KOPT-K1 (cell line): ENCODE measurements around the gene SP3.

ENCODE experiments used
- H3K27ac ChIP-seq: fragments of 200-600 bp; sonication (generic); 2 replicates; pipeline ENCODE4 v1.5.1; 2016; ENCODE audit warnings: antibody characterized with exemption, mild to moderate bottlenecking, low read depth, low read length; ENCODE audit not compliant: poor library complexity, severe bottlenecking
- H3K36me3 ChIP-seq: fragments of 200-600 bp; sonication (generic); 2 replicates; pipeline ENCODE4 v1.5.1; 2017; ENCODE audit warnings: antibody characterized with exemption, mild to moderate bottlenecking, low read length, moderate library complexity; ENCODE audit not compliant: insufficient read depth
- H3K9me3 ChIP-seq: fragments of 200-600 bp; sonication (generic); 2 replicates; pipeline ENCODE4 v1.5.1; 2017; ENCODE audit warnings: antibody characterized with exemption, low read length, mild to moderate bottlenecking; ENCODE audit not compliant: insufficient read depth, poor library complexity, severe bottlenecking

Gene SP3

GRCh38 chr2:173985605-173985992 is 20.4 kb upstream of the SP3 start:
- Histone ChIP-seq H3K27ac (no peak overlapping the region), H3K36me3 (no peaks in the 10 kb centered on the region), H3K9me3 (no peaks in the 10 kb centered on the region)

- no peaks in the 10 kb centered on the region for H3K9me3 ChIP-seq
- no peak overlapping the region for H3K27ac ChIP-seq
- no peaks in the 10 kb centered on the region for H3K36me3 ChIP-seq
These were observed 19.9 kb upstream of the SP3 start for GRCh38 chr2:173984866-173985604.

- Histone ChIP-seq H3K27ac (no peak overlapping the region), H3K36me3 (no peaks in the 10 kb centered on the region), H3K9me3 (no peaks in the 10 kb centered on the region)
These were observed 18.3 kb upstream of the SP3 start for GRCh38 chr2:173983391-173983871.

- Histone ChIP-seq H3K27ac (no peak overlapping the region), H3K9me3 (no peaks in the 10 kb centered on the region), H3K36me3 (no peaks in the 10 kb centered on the region)
These were observed 17.7 kb upstream of the SP3 start for GRCh38 chr2:173982918-173983317.

GRCh38 chr2:173982182-173982714 is 17.1 kb upstream of the SP3 start:
- Histone ChIP-seq H3K36me3 (no peaks in the 10 kb centered on the region), H3K27ac (no peak overlapping the region), H3K9me3 (no peaks in the 10 kb centered on the region)

- H3K36me3 ChIP-seq, result no peaks in the 10 kb centered on the region
- H3K9me3 ChIP-seq, result no peaks in the 10 kb centered on the region
- H3K27ac ChIP-seq, result no peak overlapping the region
These were observed 16.3 kb upstream of the SP3 start for GRCh38 chr2:173981520-173981919.

GRCh38 chr2:173979751-173980351 is 14.7 kb upstream of the SP3 start:
- H3K9me3 ChIP-seq, result no peaks in the 10 kb centered on the region
- H3K27ac ChIP-seq, result no peak overlapping the region
- no peaks in the 10 kb centered on the region for H3K36me3 ChIP-seq

GRCh38 chr2:173978447-173978846 is 13.3 kb upstream of the SP3 start:
- Histone ChIP-seq H3K9me3 (no peaks in the 10 kb centered on the region), H3K36me3 (no peaks in the 10 kb centered on the region), H3K27ac (no peak overlapping the region)

- Histone ChIP-seq H3K27ac (no peak overlapping the region), H3K36me3 (no peaks in the 10 kb centered on the region), H3K9me3 (no peaks in the 10 kb centered on the region)
These were observed 7.5 kb upstream of the SP3 start for GRCh38 chr2:173972636-173973035.

- Histone ChIP-seq H3K36me3 (no peaks in the 10 kb centered on the region), H3K27ac (no peak overlapping the region), H3K9me3 (no peaks in the 10 kb centered on the region)
These were observed 7.0 kb upstream of the SP3 start for GRCh38 chr2:173972165-173972564.

- no peak overlapping the region for H3K27ac ChIP-seq
- H3K9me3 ChIP-seq, result no peaks in the 10 kb centered on the region
- H3K36me3 ChIP-seq, result no peaks in the 10 kb centered on the region
These were observed 5.3 kb upstream of the SP3 start for GRCh38 chr2:173970516-173970924.

- H3K36me3 ChIP-seq, result no peaks in the 10 kb centered on the region
- no peak overlapping the region for H3K27ac ChIP-seq
- H3K9me3 ChIP-seq, result no peaks in the 10 kb centered on the region
These were observed 4.7 kb upstream of the SP3 start for GRCh38 chr2:173969886-173970285.

- no peak overlapping the region for H3K27ac ChIP-seq
These were observed 3.4 kb upstream of the SP3 start for GRCh38 chr2:173968551-173968950.

GRCh38 chr2:173966274-173967098 is 1.3 kb upstream of the SP3 start:
- Histone ChIP-seq H3K27ac (peak overlapping the region; percentile 100), H3K36me3 (peaks cover 5% of the 10 kb centered on the region; the same call in 1 of the 2 replicates), H3K9me3 (no peaks in the 10 kb centered on the region)

More at GRCh38 chr2:173968551-173968950, 3.4 kb upstream of the SP3 start:
- Histone ChIP-seq H3K9me3 (no peaks in the 10 kb centered on the region), H3K36me3 (no peaks in the 10 kb centered on the region)
